Fibroblast of lung (primary cell): Measurements from ENCODE around the gene NMT1. TPM values are rescaled to one million over a fixed set of nuclear protein-coding genes. Genes with fewer than 3 reads are reported as not detected.

Source experiments
- DNase-seq, 2 donors: peaks; one replicate each; pipeline versions ENCODE4 v3.0.0 to v3.0.0-alpha.2; 2010; ENCODE audit warnings: low read depth in 2 of 2
- H2AFZ ChIP-seq: 2 replicates; pipeline ENCODE4 v1.5.1; 2012; ENCODE audit warnings: low read length, control low read depth, inconsistent platforms
- H3K27ac ChIP-seq: 2 replicates; pipeline ENCODE4 v1.5.1; 2011; ENCODE audit warnings: low read length, control low read depth; ENCODE audit not compliant: insufficient read depth
- H3K27me3 ChIP-seq: 2 replicates; pipeline ENCODE4 v1.5.1; 2011; ENCODE audit warnings: mild to moderate bottlenecking, low read length; ENCODE audit not compliant: control insufficient read depth, insufficient read depth
- H3K36me3 ChIP-seq: 2 replicates; pipeline ENCODE4 v1.5.1; 2011; ENCODE audit warnings: low read length; ENCODE audit not compliant: control insufficient read depth, insufficient read depth
- H3K4me1 ChIP-seq: 2 replicates; pipeline ENCODE4 v1.5.1; 2011; ENCODE audit warnings: low read length; ENCODE audit not compliant: control insufficient read depth, insufficient read depth; ENCODE audit errors: extremely low read depth
- H3K4me2 ChIP-seq: 2 replicates; pipeline ENCODE4 v1.5.1; 2011; ENCODE audit warnings: low read length, control low read depth; ENCODE audit not compliant: insufficient read depth; ENCODE audit errors: extremely low read depth
- H3K4me3 ChIP-seq, 4 experiments: fragments of 200-600 bp in 1 of 4; sonication (generic) in 1 of 4; replicated peaks in 1 of 4; 2 replicates each; pipeline ENCODE4 v1.5.1; 2011 to 2016; ENCODE audit warnings: low read length in 4 of 4, low read depth in 3 of 4, mild to moderate bottlenecking in 3 of 4, control low read depth in 2 of 4, inconsistent platforms in 1 of 4, mixed read lengths in 1 of 4; ENCODE audit not compliant: insufficient read depth in 1 of 4; ENCODE audit errors: control extremely low read depth in 1 of 4
- H3K79me2 ChIP-seq: 2 replicates; pipeline ENCODE4 v1.5.1; 2012; ENCODE audit warnings: mild to moderate bottlenecking, low read length, inconsistent platforms; ENCODE audit not compliant: control insufficient read depth, insufficient read depth
- H3K9ac ChIP-seq: 2 replicates; pipeline ENCODE4 v1.5.1; 2011; ENCODE audit warnings: mild to moderate bottlenecking, low read length, control low read depth; ENCODE audit not compliant: insufficient read depth
- H3K9me3 ChIP-seq: 2 replicates; pipeline ENCODE4 v1.5.1; 2012; ENCODE audit warnings: low read depth, low read length; ENCODE audit not compliant: control insufficient read depth, insufficient read depth
- H4K20me1 ChIP-seq: 2 replicates; pipeline ENCODE4 v1.5.1; 2011; ENCODE audit warnings: low read length; ENCODE audit not compliant: control insufficient read depth, insufficient read depth; ENCODE audit errors: extremely low read depth
- EZH2 ChIP-seq: IDR thresholded peaks from 2 replicates; pipeline ENCODE4 v1.5.1; 2012; ENCODE audit warnings: low read length, control low read depth, mild to moderate bottlenecking; ENCODE audit errors: missing control alignments
- polyA minus RNA-seq: library from RNA; depleted of rRNA, polyadenylated mRNA; stranded (reverse); fragments of >200 nt; gene quantifications from 2 replicates; pipeline ENCODE4 v1.2.3, GENCODE V29; 2011; ENCODE audit warnings: low replicate concordance
- polyA plus RNA-seq, 2 donors: library from polyadenylated mRNA; depleted of rRNA in 1 of 2; stranded (reverse) in 1 of 2; unstranded in 1 of 2; fragments of >200 nt; gene quantifications; 2 replicates each; pipeline ENCODE4 v1.2.1, GENCODE V29; 2011 to 2012; ENCODE audit warnings: missing spikeins in 1 of 2
- total RNA-seq: library from RNA; depleted of rRNA; stranded (reverse); fragments of >200 nt; gene quantifications from 2 replicates; pipeline ENCODE4 v1.2.1, GENCODE V29; 2014
- TF ChIP-seq, protein P1 (sequence below), 2 donors: IDR thresholded peaks in 1 of 2; conservative IDR thresholded peaks in 1 of 2; 1 replicate in 1 of 2; 2 replicates in 1 of 2; pipeline ENCODE4 v1.5.1; 2011 to 2012; ENCODE audit warnings: low read length in 2 of 2, control low read depth in 1 of 2, inconsistent platforms in 1 of 2, low read depth in 1 of 2, mild to moderate bottlenecking in 1 of 2

The NMT1 gene
- total RNA-seq = 73.2 and 124 TPM in 2 replicates
- polyA plus RNA-seq = 46.2 and 57.1 TPM in 2 replicates
- polyA plus RNA-seq (2012) = 104 and 130 TPM in 2 replicates
- polyA minus RNA-seq = 67.8 and 173 TPM in 2 replicates

DNA sequence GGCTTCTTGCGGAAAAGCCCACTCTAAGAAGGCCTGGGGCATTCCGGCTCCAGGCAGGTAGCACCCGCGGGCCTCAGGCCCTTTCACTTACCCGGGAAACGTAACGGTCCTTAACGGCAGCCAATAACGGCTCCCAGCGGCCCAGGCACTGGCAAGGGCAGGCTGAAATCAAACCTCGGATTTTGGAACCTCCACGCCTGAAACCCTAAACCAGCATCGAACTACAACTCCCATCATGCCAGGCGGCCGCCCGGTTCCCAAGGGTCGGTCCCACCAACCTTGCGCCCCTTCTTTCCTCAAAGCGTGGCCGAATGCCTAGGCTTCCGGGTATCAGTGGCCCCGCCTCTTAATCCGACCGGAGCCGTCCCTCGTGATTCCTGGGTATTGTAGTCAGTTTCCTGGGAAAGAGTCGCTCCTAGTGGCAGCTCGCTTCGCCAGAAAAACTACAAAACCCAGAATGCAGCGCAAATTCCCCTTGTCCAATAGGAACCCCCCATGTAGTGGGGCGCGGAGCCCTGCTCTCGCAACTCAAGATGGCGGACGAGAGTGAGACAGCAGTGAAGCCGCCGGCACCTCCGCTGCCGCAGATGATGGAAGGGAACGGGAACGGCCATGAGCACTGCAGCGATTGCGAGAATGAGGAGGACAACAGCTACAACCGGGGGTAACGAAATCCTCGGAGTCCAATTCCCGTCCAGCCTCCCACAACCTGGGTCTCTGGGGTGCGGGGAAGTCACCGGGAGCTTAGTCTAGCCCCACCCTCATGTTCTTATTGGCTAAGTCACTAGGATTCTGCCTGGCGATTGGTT, at the start of gene NMT1:
Gene NMT1 (plus strand): TSS at position 521 of the 809 bp plus-strand sequence. CDS start 13 bp downstream, at position 534.
- no peaks in the 10 kb centered on the region for H3K27me3 ChIP-seq
- H3K4me1 ChIP-seq = peaks cover 11% of the 10 kb centered on the region
- no peaks in the 10 kb centered on the region for H3K9me3 ChIP-seq
- H3K36me3 ChIP-seq = no peaks in the 10 kb centered on the region
- peak within 1 kb of the TSS; percentile 91 for H3K9ac ChIP-seq
- TF ChIP-seq, protein P1, sequence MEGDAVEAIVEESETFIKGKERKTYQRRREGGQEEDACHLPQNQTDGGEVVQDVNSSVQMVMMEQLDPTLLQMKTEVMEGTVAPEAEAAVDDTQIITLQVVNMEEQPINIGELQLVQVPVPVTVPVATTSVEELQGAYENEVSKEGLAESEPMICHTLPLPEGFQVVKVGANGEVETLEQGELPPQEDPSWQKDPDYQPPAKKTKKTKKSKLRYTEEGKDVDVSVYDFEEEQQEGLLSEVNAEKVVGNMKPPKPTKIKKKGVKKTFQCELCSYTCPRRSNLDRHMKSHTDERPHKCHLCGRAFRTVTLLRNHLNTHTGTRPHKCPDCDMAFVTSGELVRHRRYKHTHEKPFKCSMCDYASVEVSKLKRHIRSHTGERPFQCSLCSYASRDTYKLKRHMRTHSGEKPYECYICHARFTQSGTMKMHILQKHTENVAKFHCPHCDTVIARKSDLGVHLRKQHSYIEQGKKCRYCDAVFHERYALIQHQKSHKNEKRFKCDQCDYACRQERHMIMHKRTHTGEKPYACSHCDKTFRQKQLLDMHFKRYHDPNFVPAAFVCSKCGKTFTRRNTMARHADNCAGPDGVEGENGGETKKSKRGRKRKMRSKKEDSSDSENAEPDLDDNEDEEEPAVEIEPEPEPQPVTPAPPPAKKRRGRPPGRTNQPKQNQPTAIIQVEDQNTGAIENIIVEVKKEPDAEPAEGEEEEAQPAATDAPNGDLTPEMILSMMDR (conservative IDR thresholded peaks at IDR 0.05 in 1 of 2, IDR thresholded peaks at IDR 0.05 in 1 of 2; ENCODE audit: low read depth in 1 of 2, low read length in 2 of 2) = no peak
- TF ChIP-seq EZH2 = no peak
- peak within 1 kb of the TSS; percentile 69 to 98 (median 84) for H3K4me3 ChIP-seq
- H3K27ac ChIP-seq = peak within 1 kb of the TSS; percentile 97
- peak within 1 kb of the TSS; percentile 93 for H2AFZ ChIP-seq
- H3K4me2 ChIP-seq = peak within 1 kb of the TSS; percentile 96
- no peaks in the 10 kb centered on the region for H4K20me1 ChIP-seq
- H3K79me2 ChIP-seq = peaks cover 56% of the 10 kb centered on the region
- DNase-seq = peak; percentile 99 to 100

DNA sequence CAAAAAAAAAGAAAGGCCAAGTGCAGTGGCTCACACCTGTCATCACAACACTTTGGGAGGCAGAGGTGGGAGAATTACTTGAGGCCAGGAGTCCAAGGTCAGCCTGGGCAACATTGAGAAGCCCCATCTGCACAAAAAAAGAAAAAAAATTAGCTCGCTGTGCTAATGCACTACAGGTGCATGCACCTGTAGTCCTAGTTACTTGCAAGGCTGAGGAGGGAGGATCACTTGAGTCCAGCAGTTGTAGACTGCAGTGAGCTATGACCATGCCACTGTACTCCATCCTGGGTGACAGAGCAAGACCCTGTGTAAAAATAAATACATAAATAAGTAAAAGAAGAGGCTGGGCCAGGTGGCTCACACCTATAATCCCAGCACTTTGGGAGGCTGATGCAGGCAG, 49.4 kb upstream of the NMT1 start:
- no peaks in the 10 kb centered on the region for H3K9me3 ChIP-seq
- H3K79me2 ChIP-seq = no peaks in the 10 kb centered on the region
- peaks cover 4% of the 10 kb centered on the region for H3K4me1 ChIP-seq
- peaks cover 4% of the 10 kb centered on the region for H3K27me3 ChIP-seq
- no peak for DNase-seq
- H3K36me3 ChIP-seq = no peaks in the 10 kb centered on the region
- no peak overlapping the region for H3K9ac ChIP-seq
- H4K20me1 ChIP-seq = no peaks in the 10 kb centered on the region
- no peak overlapping the region for H2AFZ ChIP-seq
- TF ChIP-seq, protein P1 (conservative IDR thresholded peaks at IDR 0.05 in 1 of 2, IDR thresholded peaks at IDR 0.05 in 1 of 2; ENCODE audit: low read depth in 1 of 2, low read length in 2 of 2) = no peak
- TF ChIP-seq EZH2 = no peak
- H3K4me3 ChIP-seq = no peak overlapping the region
- H3K4me2 ChIP-seq = no peak overlapping the region
- H3K27ac ChIP-seq = no peak overlapping the region

DNA sequence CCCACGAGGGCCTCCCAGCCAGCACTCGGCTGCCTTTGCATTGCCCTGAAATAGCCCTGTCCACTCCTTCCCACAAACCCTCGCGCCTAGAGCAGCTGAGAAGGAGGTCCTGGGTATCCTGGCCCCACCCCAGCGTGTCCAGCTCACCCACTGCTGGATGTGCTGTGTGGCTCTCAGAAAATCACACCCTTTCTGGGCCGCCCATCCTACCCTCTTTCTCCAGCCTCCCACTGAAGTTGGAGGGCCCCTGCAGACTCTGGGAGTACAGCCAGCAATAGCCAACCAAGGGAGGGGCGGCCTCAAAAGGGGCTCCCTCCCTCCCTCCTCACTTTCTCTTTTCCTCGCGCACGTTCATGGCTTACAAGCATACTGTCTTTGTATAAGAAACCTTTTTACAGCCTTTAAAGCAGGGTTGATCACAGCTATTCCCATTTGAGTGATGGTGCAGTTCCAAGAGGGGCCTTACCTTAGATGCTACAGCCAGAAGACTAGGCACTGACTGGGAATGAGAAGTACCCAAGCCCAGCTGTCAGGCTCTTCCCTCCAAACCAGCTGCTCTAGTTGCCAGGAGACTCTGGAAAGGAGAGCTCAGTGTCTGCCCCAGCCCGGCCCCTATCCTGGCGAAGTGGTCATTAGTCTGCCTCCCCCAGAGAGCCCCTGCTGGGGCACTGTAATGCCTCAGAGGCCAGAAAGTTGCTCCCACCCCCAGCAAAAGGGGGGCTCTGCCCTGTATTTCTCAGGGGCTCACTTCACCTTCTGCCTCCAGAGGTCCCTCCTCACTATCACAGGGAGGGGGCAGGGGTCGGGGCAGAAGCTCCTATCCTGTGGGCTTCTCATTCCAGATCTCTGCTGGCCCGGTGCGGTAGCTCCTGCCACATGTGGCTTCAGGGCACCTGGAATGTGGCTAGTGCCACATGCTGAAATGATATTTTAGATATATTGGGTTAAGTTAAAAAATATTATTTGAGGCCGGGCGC, 47.8 kb upstream of the NMT1 start:
- H3K4me2 ChIP-seq = peak overlapping the region; percentile 59
- peak overlapping the region; percentile 19 for H2AFZ ChIP-seq
- no peak overlapping the region for H3K9ac ChIP-seq
- no peak overlapping the region for H3K4me3 ChIP-seq
- no peaks in the 10 kb centered on the region for H3K9me3 ChIP-seq
- H3K4me1 ChIP-seq = peaks cover 4% of the 10 kb centered on the region
- TF ChIP-seq, protein P1 (conservative IDR thresholded peaks at IDR 0.05 in 1 of 2, IDR thresholded peaks at IDR 0.05 in 1 of 2; ENCODE audit: low read depth in 1 of 2, low read length in 2 of 2) = no peak
- no peak for TF ChIP-seq EZH2
- H3K27me3 ChIP-seq = no peaks in the 10 kb centered on the region
- no peaks in the 10 kb centered on the region for H3K79me2 ChIP-seq
- no peak overlapping the region for H3K27ac ChIP-seq
- H3K36me3 ChIP-seq = no peaks in the 10 kb centered on the region
- H4K20me1 ChIP-seq = no peaks in the 10 kb centered on the region
- DNase-seq = peak in 1 of 2 donors; percentile 52
